OCI-LY1 (cell line): ENCODE data around the gene PRKG1.

Source experiments
- H2AFZ ChIP-seq: fragments of 200-600 bp; sonication (generic), shearing (Covaris generic); 2 replicates; pipeline ENCODE4 v1.6.0; 2014; ENCODE audit warnings: antibody characterized with exemption, mild to moderate bottlenecking, low read length
- H3F3A ChIP-seq: fragments of 200-600 bp; sonication (generic), shearing (Covaris generic); 2 replicates; pipeline ENCODE4 v1.6.0; 2014; ENCODE audit warnings: mild to moderate bottlenecking, antibody characterized with exemption, low read length, moderate library complexity; ENCODE audit not compliant: insufficient read depth
- H3K27ac ChIP-seq: fragments of 200-600 bp; sonication (generic); 2 replicates; pipeline ENCODE4 v1.5.1; 2014; ENCODE audit warnings: low read length, mixed run types, mild to moderate bottlenecking, low read depth; ENCODE audit not compliant: poor library complexity, severe bottlenecking
- H3K27me3 ChIP-seq: fragments of 200-600 bp; sonication (generic); 2 replicates; pipeline ENCODE4 v1.6.0; 2014; ENCODE audit warnings: antibody characterized with exemption, mild to moderate bottlenecking, low read length, moderate library complexity; ENCODE audit not compliant: insufficient read depth
- H3K36me3 ChIP-seq: fragments of 200-600 bp; sonication (generic); 2 replicates; pipeline ENCODE4 v1.6.1; 2014; ENCODE audit warnings: mild to moderate bottlenecking, antibody characterized with exemption, low read length, moderate library complexity, mixed read lengths; ENCODE audit not compliant: insufficient read depth
- H3K4me1 ChIP-seq: fragments of 200-600 bp; sonication (generic); 2 replicates; pipeline ENCODE4 v1.5.1; 2014; ENCODE audit warnings: mild to moderate bottlenecking, low read length, moderate library complexity; ENCODE audit not compliant: insufficient read depth, severe bottlenecking
- H3K4me2 ChIP-seq: fragments of 200-600 bp; sonication (generic), shearing (Covaris generic); 2 replicates; pipeline ENCODE4 v1.6.1; 2014; ENCODE audit warnings: low read length
- H3K4me3 ChIP-seq: fragments of 200-600 bp; sonication (generic); 2 replicates; pipeline ENCODE4 v1.5.1; 2014; ENCODE audit warnings: low read length, low read depth, mild to moderate bottlenecking, mixed read lengths; ENCODE audit not compliant: poor library complexity, severe bottlenecking
- H3K79me2 ChIP-seq: fragments of 200-600 bp; shearing (Covaris generic); 2 replicates; pipeline ENCODE4 v1.6.1; 2016; ENCODE audit warnings: mixed run types, low read length, mixed read lengths; ENCODE audit not compliant: insufficient read depth
- H3K9ac ChIP-seq: fragments of 200-600 bp; sonication (generic), shearing (Covaris generic); 2 replicates; pipeline ENCODE4 v1.6.1; 2014; ENCODE audit warnings: mild to moderate bottlenecking, low read length, mixed read lengths
- H3K9me2 ChIP-seq: fragments of 200-600 bp; sonication (generic), shearing (Covaris generic); 2 replicates; pipeline ENCODE4 v1.6.1; 2014; ENCODE audit warnings: low read depth, mild to moderate bottlenecking, low read length, mixed read lengths
- H3K9me3 ChIP-seq: fragments of 200-600 bp; shearing (Covaris generic); 2 replicates; pipeline ENCODE4 v1.6.1; 2014; ENCODE audit warnings: low read length, mixed read lengths
- H4K20me1 ChIP-seq: fragments of 200-600 bp; sonication (generic), shearing (Covaris generic); 2 replicates; pipeline ENCODE4 v1.6.0; 2016; ENCODE audit warnings: mild to moderate bottlenecking, low read length; ENCODE audit not compliant: insufficient read depth
- CTCF ChIP-seq: fragments of 200-600 bp; sonication (generic), shearing (Covaris generic); IDR thresholded peaks from 2 replicates; pipeline ENCODE4 v1.5.1; 2017; ENCODE audit warnings: mild to moderate bottlenecking, antibody characterized with exemption, low read length, moderate library complexity, mixed read lengths
- EZH2 ChIP-seq: fragments of 200-600 bp; sonication (generic), shearing (Covaris generic); IDR thresholded peaks from 2 replicates; pipeline ENCODE4 v1.8.0; 2017; ENCODE audit warnings: borderline replicate concordance, mixed run types, mild to moderate bottlenecking, antibody characterized with exemption, low read length, moderate library complexity, mixed read lengths

The PRKG1 gene

GRCh38 chr10:51169111-51169510 is 94.8 kb downstream of the PRKG1 start:
- TF ChIP-seq EZH2 (no peak), CTCF (no peak)
- Histone ChIP-seq H3K4me3 (no peak overlapping the region), H3K4me1 (no peaks in the 10 kb centered on the region), H3K9me2 (no peaks in the 10 kb centered on the region), H3F3A (no peaks in the 10 kb centered on the region), H3K9me3 (no peaks in the 10 kb centered on the region), H3K27me3 (no peaks in the 10 kb centered on the region), H2AFZ (no peak overlapping the region), H4K20me1 (no peaks in the 10 kb centered on the region), H3K27ac (no peak overlapping the region), H3K36me3 (no peaks in the 10 kb centered on the region), H3K9ac (no peak overlapping the region), H3K4me2 (no peak overlapping the region), H3K79me2 (no peaks in the 10 kb centered on the region)

GRCh38 chr10:51170518-51171245 is 96.4 kb downstream of the PRKG1 start:
- no peaks in the 10 kb centered on the region for H3K36me3 ChIP-seq
- no peaks in the 10 kb centered on the region for H3F3A ChIP-seq
- H3K9ac ChIP-seq = no peak overlapping the region
- no peaks in the 10 kb centered on the region for H3K79me2 ChIP-seq
- no peak overlapping the region for H2AFZ ChIP-seq
- H3K9me2 ChIP-seq = no peaks in the 10 kb centered on the region
- H4K20me1 ChIP-seq = no peaks in the 10 kb centered on the region
- H3K4me1 ChIP-seq = no peaks in the 10 kb centered on the region
- no peaks in the 10 kb centered on the region for H3K9me3 ChIP-seq
- no peaks in the 10 kb centered on the region for H3K27me3 ChIP-seq
- no peak overlapping the region for H3K4me2 ChIP-seq
- H3K4me3 ChIP-seq = no peak overlapping the region
- H3K27ac ChIP-seq = no peak overlapping the region
- no peak for TF ChIP-seq CTCF
- no peak for TF ChIP-seq EZH2

- no peak overlapping the region for H3K4me2 ChIP-seq
- no peak overlapping the region for H3K4me3 ChIP-seq
- H3K9me3 ChIP-seq = no peaks in the 10 kb centered on the region
- H3K27ac ChIP-seq = no peak overlapping the region
- H3K36me3 ChIP-seq = no peaks in the 10 kb centered on the region
- no peak overlapping the region for H2AFZ ChIP-seq
- no peaks in the 10 kb centered on the region for H3K27me3 ChIP-seq
- no peaks in the 10 kb centered on the region for H3F3A ChIP-seq
- no peak overlapping the region for H3K9ac ChIP-seq
- H3K9me2 ChIP-seq = no peaks in the 10 kb centered on the region
- H4K20me1 ChIP-seq = no peaks in the 10 kb centered on the region
- no peaks in the 10 kb centered on the region for H3K4me1 ChIP-seq
- TF ChIP-seq EZH2 (no peak), CTCF (no peak)
- no peaks in the 10 kb centered on the region for H3K79me2 ChIP-seq
Observed at GRCh38 chr10:51171946-51172345, 97.7 kb downstream of the PRKG1 start.
